HG03045 (cell line): Measurements from ENCODE around the gene MAN2A1.

Experiments
- ATAC-seq: cut with Tn5 transposase; IDR thresholded peaks from one replicate; pipeline ENCODE4 v1.9.1; 2021; ENCODE audit warnings: mild to moderate bottlenecking, moderate library complexity; ENCODE audit not compliant: unreplicated experiment

MAN2A1 gene

GRCh38 chr5:109899163-109899535 is 209.4 kb downstream of the MAN2A1 start:
- no peak for ATAC-seq

DNA sequence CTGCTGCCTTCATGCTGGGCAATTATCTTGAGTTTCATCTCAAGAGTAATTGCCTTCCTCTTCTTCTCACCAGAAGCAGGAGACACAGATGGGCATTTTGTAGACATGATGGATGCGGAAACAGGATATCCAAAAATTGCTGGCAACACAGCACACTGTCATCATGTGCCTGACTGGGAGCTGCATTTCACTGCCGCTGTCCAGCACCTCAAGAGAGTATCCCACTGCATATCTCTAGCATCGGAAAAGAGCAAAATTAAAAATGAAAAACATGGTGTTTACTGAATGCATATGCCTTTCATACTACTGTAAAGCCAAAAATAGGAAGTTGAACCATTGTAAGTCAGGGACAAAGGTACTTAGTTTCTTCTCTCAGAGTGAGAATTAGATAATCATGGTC is 210.7 kb downstream of the MAN2A1 start:
- ATAC-seq: no peak

DNA sequence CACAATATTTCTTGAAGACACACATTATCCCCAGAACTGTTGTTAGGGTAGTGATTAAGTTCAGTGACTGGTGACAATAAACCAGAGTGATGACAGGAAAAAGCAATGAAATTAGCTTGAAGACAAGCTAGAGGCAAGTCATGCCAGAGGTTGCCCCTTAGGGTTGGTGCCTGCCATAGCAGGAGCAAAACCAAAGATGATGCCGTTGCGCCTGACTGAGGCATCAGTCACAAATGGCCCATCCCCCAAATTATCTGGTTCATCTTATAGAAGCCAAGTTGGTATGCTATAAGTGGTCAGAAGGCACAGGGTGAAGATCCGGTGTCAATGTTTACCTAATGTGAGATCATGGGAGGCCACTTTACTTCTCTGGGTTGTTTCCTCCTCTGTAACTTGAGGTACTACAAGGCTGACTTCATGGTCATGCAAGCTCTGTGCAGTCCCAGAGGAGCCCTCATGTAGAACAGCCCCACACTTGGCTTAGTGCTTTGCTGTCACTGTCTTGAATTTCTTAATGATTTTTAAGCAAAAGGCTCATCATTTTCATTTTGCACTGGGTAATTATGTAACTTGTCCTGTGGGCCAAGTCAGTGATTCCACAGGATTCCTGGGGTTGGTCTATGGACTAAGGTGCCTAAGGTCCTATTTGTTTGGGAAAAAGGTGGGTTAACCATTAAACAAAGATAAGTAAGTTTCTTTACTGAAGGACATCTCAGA is 211.3 kb downstream of the MAN2A1 start:
- ATAC-seq: no peak

- ATAC-seq: no peak
Measured at GRCh38 chr5:109901628-109901981, 211.9 kb downstream of the MAN2A1 start.

GRCh38 chr5:109903061-109903460 is 213.3 kb downstream of the MAN2A1 start:
- no peak for ATAC-seq

DNA sequence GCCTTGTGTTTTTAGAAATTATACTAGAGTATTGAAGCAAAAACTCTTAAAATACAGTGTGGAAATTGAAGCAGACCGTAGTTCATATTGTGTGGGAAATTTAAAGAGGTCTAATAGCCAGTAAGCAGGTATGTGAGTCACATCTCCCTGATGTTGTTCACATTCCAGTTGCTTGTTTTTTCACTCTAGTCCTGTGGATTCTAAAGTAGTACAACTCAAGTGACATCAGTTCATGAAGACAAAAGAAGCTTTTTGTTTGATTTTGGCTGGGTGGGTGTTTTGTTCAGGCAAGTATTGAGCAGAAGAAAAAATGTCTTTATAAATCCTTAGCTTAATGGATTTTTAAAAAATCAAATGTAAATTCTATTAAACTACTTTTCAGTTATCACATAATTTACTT is 216.2 kb downstream of the MAN2A1 start:
- ATAC-seq: no peak

GRCh38 chr5:109907189-109907588 is 217.5 kb downstream of the MAN2A1 start:
- no peak for ATAC-seq

GRCh38 chr5:109907731-109908130 is 218.0 kb downstream of the MAN2A1 start:
- no peak for ATAC-seq

- no peak for ATAC-seq
Measured at GRCh38 chr5:109908366-109908765, 218.6 kb downstream of the MAN2A1 start.

GRCh38 chr5:109910874-109911273 is 221.1 kb downstream of the MAN2A1 start:
- ATAC-seq: no peak

DNA sequence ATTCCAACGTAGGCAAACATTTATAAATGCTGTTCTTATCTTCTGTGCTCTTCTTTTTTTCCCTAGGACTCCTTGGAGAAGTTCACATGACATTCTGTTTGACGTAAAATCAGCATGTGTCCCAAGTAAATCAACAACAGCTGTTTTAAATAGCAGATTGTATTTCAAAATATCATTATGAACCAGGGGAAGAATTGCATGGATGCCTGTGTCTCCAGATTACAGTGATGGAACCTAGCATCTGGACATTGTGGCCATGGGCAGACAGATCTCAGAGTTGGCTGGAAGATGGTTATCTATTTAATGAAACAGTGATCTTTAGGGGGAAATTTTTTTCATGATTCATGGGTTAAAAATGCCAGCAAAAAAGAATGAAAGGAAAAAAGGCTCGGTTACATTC is 222.0 kb downstream of the MAN2A1 start:
- ATAC-seq: no peak

GRCh38 chr5:109914906-109915305 is 225.2 kb downstream of the MAN2A1 start:
- ATAC-seq: no peak

DNA sequence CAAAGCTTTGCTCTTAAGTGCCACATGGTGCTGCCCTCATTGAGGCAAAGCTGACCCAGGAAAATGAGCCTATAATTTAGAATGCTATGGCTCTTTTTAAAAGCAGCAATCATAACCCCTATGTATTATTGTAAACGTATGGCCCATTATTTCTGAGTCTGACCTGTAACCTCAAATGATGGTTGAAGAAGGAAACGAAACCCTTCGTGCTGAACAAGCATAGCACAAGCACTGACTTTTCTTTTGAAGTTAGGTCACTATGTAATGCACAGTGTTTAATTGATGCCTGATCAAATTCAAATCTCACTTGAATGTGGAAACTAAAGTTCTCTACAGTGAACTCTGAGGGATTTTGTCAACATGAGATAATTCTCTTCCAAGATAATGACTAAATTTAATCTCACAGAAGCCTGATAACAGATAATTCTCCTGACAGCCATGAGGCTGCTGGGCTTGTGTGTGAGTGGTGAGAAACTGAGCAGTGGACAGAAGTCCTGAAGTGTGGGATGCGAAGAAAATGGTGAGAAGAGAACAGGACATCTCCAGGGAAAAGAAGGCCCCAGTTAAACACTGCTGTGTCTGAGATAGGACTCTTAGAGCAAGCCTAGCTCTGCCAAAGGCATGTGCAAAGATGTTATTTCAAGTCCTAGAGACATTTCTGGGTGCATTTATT is 226.9 kb downstream of the MAN2A1 start:
- ATAC-seq: no peak
